C1 segment of cervical spinal cord (tissue), 14 donors: ENCODE measurements around the gene KCTD18.
A peak's percentile ranks its signal among the peaks of the same experiment; 100 is the strongest.

Experiments
- DNase-seq, 14 donors: peaks; one replicate each; lab custom pipeline; 2025; lab: John Stamatoyannopoulos, UW

KCTD18 gene

GRCh38 chr2:200486529-200486928 is 23.3 kb downstream of the KCTD18 start:
- DNase-seq: no peak

GRCh38 chr2:200484934-200485333 is 24.9 kb downstream of the KCTD18 start:
- DNase-seq: no peak

- DNase-seq: no peak
Measured at GRCh38 chr2:200483729-200484198, 26.1 kb downstream of the KCTD18 start.

GRCh38 chr2:200482194-200482593 is 27.7 kb downstream of the KCTD18 start:
- DNase-seq: no peak

GRCh38 chr2:200479692-200480265 is 30.1 kb downstream of the KCTD18 start:
- no peak for DNase-seq

GRCh38 chr2:200477667-200478131 is 32.2 kb downstream of the KCTD18 start:
- DNase-seq: peak in 5 of 14 donors; percentile 19 to 53 (median 38)

- peak in 1 of 14 donors; percentile 12 for DNase-seq
Measured at GRCh38 chr2:200476836-200477235, 33.0 kb downstream of the KCTD18 start.

GRCh38 chr2:200475795-200476194 is 34.1 kb downstream of the KCTD18 start:
- DNase-seq: no peak

GRCh38 chr2:200472853-200473464 is 36.9 kb downstream of the KCTD18 start:
- DNase-seq: no peak

GRCh38 chr2:200471928-200472645 is 37.8 kb downstream of the KCTD18 start:
- no peak for DNase-seq

GRCh38 chr2:200471324-200471848 is 38.5 kb downstream of the KCTD18 start:
- DNase-seq: peak in 6 of 14 donors; percentile 17 to 61 (median 24)

GRCh38 chr2:200470230-200470629 is 39.6 kb downstream of the KCTD18 start:
- peak in 8 of 14 donors; percentile 31 to 83 (median 42) for DNase-seq

GRCh38 chr2:200469708-200470211 is 40.1 kb downstream of the KCTD18 start:
- peak in 6 of 14 donors; percentile 37 to 70 (median 41) for DNase-seq

GRCh38 chr2:200467806-200468681 is 41.8 kb downstream of the KCTD18 start:
- DNase-seq: peak in 1 of 14 donors; percentile 22

- peak in 3 of 14 donors; percentile 10 to 36 (median 27) for DNase-seq
Measured at GRCh38 chr2:200466425-200467418, 43.1 kb downstream of the KCTD18 start.

GRCh38 chr2:200463452-200463851 is 46.4 kb downstream of the KCTD18 start:
- DNase-seq: no peak

GRCh38 chr2:200461846-200462710 is 47.8 kb downstream of the KCTD18 start:
- no peak for DNase-seq

GRCh38 chr2:200459101-200459500 is 50.8 kb downstream of the KCTD18 start:
- DNase-seq: no peak

GRCh38 chr2:200456567-200456966 is 53.3 kb downstream of the KCTD18 start:
- peak in 1 of 14 donors; percentile 20 for DNase-seq
